ENCODE data around the gene RDX. TPM values are rescaled to one million over a fixed set of nuclear protein-coding genes. Genes with fewer than 3 reads are reported as not detected.

Gene RDX
- total and polyA plus RNA-seq, 2 of the 8 experiments (the other 6 are each of a cell fraction or from before 2014, with no cell fraction given) = 27.4 to 100 TPM

DNA sequence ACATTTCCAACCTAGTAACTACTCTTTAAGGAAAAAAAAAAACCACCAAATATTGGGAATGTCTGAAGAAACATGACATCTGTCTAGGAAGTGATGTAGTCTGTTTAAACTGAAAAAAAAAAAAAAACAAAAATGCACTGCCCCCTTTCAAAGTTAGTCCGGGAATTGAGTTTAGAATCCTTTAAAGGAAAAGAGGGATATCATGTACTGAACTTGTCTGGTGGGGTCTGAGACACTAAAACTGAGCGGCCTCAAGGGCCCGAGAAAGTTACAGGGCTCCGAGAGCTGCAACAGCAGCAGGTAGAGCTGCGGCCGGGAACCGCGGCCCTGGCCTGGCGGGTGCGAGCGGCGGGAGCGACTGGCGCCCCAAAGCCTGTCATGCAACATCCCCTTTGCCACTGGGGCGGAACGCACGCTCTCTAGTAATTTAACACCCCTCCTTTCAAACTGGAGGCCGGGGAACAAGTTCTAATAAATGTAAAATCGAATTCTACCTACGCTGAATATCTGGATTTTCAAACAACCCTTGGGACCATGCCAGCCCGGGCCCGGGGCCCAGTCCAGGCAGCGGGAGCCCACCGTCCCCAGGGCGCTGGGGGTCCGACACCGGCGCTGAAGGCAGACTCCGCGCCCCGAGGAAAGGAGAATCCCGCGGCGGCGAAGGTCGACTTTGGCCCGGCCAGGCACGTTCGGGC is 736 bp downstream of the RDX start (continued):
- TF ChIP-seq, protein P1, sequence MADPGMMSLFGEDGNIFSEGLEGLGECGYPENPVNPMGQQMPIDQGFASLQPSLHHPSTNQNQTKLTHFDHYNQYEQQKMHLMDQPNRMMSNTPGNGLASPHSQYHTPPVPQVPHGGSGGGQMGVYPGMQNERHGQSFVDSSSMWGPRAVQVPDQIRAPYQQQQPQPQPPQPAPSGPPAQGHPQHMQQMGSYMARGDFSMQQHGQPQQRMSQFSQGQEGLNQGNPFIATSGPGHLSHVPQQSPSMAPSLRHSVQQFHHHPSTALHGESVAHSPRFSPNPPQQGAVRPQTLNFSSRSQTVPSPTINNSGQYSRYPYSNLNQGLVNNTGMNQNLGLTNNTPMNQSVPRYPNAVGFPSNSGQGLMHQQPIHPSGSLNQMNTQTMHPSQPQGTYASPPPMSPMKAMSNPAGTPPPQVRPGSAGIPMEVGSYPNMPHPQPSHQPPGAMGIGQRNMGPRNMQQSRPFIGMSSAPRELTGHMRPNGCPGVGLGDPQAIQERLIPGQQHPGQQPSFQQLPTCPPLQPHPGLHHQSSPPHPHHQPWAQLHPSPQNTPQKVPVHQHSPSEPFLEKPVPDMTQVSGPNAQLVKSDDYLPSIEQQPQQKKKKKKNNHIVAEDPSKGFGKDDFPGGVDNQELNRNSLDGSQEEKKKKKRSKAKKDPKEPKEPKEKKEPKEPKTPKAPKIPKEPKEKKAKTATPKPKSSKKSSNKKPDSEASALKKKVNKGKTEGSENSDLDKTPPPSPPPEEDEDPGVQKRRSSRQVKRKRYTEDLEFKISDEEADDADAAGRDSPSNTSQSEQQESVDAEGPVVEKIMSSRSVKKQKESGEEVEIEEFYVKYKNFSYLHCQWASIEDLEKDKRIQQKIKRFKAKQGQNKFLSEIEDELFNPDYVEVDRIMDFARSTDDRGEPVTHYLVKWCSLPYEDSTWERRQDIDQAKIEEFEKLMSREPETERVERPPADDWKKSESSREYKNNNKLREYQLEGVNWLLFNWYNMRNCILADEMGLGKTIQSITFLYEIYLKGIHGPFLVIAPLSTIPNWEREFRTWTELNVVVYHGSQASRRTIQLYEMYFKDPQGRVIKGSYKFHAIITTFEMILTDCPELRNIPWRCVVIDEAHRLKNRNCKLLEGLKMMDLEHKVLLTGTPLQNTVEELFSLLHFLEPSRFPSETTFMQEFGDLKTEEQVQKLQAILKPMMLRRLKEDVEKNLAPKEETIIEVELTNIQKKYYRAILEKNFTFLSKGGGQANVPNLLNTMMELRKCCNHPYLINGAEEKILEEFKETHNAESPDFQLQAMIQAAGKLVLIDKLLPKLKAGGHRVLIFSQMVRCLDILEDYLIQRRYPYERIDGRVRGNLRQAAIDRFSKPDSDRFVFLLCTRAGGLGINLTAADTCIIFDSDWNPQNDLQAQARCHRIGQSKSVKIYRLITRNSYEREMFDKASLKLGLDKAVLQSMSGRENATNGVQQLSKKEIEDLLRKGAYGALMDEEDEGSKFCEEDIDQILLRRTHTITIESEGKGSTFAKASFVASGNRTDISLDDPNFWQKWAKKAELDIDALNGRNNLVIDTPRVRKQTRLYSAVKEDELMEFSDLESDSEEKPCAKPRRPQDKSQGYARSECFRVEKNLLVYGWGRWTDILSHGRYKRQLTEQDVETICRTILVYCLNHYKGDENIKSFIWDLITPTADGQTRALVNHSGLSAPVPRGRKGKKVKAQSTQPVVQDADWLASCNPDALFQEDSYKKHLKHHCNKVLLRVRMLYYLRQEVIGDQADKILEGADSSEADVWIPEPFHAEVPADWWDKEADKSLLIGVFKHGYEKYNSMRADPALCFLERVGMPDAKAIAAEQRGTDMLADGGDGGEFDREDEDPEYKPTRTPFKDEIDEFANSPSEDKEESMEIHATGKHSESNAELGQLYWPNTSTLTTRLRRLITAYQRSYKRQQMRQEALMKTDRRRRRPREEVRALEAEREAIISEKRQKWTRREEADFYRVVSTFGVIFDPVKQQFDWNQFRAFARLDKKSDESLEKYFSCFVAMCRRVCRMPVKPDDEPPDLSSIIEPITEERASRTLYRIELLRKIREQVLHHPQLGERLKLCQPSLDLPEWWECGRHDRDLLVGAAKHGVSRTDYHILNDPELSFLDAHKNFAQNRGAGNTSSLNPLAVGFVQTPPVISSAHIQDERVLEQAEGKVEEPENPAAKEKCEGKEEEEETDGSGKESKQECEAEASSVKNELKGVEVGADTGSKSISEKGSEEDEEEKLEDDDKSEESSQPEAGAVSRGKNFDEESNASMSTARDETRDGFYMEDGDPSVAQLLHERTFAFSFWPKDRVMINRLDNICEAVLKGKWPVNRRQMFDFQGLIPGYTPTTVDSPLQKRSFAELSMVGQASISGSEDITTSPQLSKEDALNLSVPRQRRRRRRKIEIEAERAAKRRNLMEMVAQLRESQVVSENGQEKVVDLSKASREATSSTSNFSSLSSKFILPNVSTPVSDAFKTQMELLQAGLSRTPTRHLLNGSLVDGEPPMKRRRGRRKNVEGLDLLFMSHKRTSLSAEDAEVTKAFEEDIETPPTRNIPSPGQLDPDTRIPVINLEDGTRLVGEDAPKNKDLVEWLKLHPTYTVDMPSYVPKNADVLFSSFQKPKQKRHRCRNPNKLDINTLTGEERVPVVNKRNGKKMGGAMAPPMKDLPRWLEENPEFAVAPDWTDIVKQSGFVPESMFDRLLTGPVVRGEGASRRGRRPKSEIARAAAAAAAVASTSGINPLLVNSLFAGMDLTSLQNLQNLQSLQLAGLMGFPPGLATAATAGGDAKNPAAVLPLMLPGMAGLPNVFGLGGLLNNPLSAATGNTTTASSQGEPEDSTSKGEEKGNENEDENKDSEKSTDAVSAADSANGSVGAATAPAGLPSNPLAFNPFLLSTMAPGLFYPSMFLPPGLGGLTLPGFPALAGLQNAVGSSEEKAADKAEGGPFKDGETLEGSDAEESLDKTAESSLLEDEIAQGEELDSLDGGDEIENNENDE (IDR thresholded peaks at IDR 0.05; ENCODE audit: insufficient replicate concordance, low read length) = no peak
- no peak for TF ChIP-seq CEBPB (IDR thresholded peaks at IDR 0.05; ENCODE audit: low read depth, low read length)
- no peak for TF ChIP-seq KDM1A (IDR thresholded peaks at IDR 0.05; ENCODE audit: borderline replicate concordance, low read length)
- TF ChIP-seq SIN3A (conservative IDR thresholded peaks at IDR 0.05 in 1 of 2, IDR thresholded peaks at IDR 0.05 in 1 of 2; ENCODE audit: low read depth in 1 of 2, low read length in 2 of 2) = peak; percentile 53 to 74; a peak in 1 of 4 replicates
- no peak for TF ChIP-seq TEAD4 (IDR thresholded peaks at IDR 0.05; ENCODE audit: low read depth, low read length)
- TF ChIP-seq CBX5 (IDR thresholded peaks at IDR 0.05; ENCODE audit: low read depth, low read length) = no peak
- no peak for TF ChIP-seq SUZ12 (IDR thresholded peaks at IDR 0.05; ENCODE audit: low read length)
- TF ChIP-seq CBX8 (IDR thresholded peaks at IDR 0.05; ENCODE audit: borderline replicate concordance, low read depth, low read length) = no peak
- TF ChIP-seq YY1 (IDR thresholded peaks at IDR 0.05; ENCODE audit: low read depth, low read length) = no peak
- no peak for TF ChIP-seq NRF1 (IDR thresholded peaks at IDR 0.05; ENCODE audit: low read depth, low read length)

Data from H1 (cell line).